Neural cell (in vitro differentiated cells): ENCODE measurements around the gene ALS2CL. TPM values are rescaled to one million over a fixed set of nuclear protein-coding genes. Genes with fewer than 3 reads are reported as not detected.

Experiments
- H2AFZ ChIP-seq: fragments of 200-600, 300-800 bp; sonication (generic), shearing (Covaris generic); 2 replicates; pipeline ENCODE4 v1.6.0; 2014; ENCODE audit warnings: low read depth, mild to moderate bottlenecking, antibody characterized with exemption, low read length, moderate library complexity
- H3F3A ChIP-seq: fragments of 200-600 bp; shearing (Covaris generic); 2 replicates; pipeline ENCODE4 v1.6.1; 2016; ENCODE audit warnings: mild to moderate bottlenecking, moderate library complexity, mixed read lengths, antibody characterized with exemption, low read length; ENCODE audit not compliant: insufficient read depth, poor library complexity, severe bottlenecking
- H3K27ac ChIP-seq: fragments of 200-600, 300-800 bp; sonication (generic), shearing (Covaris generic); 2 replicates; pipeline ENCODE4 v1.5.1; 2014; ENCODE audit warnings: mild to moderate bottlenecking, low read length, moderate library complexity
- H3K27me3 ChIP-seq: fragments of 300-800, 200-600 bp; sonication (generic), shearing (Covaris generic); 2 replicates; pipeline ENCODE4 v1.6.0; 2014; ENCODE audit warnings: mild to moderate bottlenecking, low read depth, low read length, moderate library complexity; ENCODE audit not compliant: insufficient read depth
- H3K36me3 ChIP-seq: fragments of 300-800, 200-600 bp; sonication (generic), shearing (Covaris generic); 2 replicates; pipeline ENCODE4 v1.5.1; 2014; ENCODE audit warnings: mild to moderate bottlenecking, antibody characterized with exemption, low read length, moderate library complexity; ENCODE audit not compliant: insufficient read depth
- H3K4me2 ChIP-seq: fragments of 300-800, 200-600 bp; sonication (generic), shearing (Covaris generic); 2 replicates; pipeline ENCODE4 v1.6.0; 2014; ENCODE audit warnings: mild to moderate bottlenecking, low read length
- H3K4me3 ChIP-seq: fragments of 300-800, 200-600 bp; sonication (generic), shearing (Covaris generic); 2 replicates; pipeline ENCODE4 v1.5.1; 2014; ENCODE audit warnings: mild to moderate bottlenecking, low read length, moderate library complexity
- H3K79me2 ChIP-seq: fragments of 200-600 bp; shearing (Covaris generic); replicated peaks from 2 replicates; pipeline ENCODE4 v1.6.0; 2014; ENCODE audit warnings: mild to moderate bottlenecking, low read length, moderate library complexity; ENCODE audit not compliant: insufficient read depth
- H3K9ac ChIP-seq: fragments of 300-800, 200-600 bp; sonication (generic), shearing (Covaris generic); 2 replicates; pipeline ENCODE4 v1.6.1; 2016; ENCODE audit warnings: mild to moderate bottlenecking, low read length, mixed read lengths
- H3K9me2 ChIP-seq: fragments of 200-600 bp; shearing (Covaris generic); 2 replicates; pipeline ENCODE4 v1.6.1; 2016; ENCODE audit warnings: mild to moderate bottlenecking, low read length, mixed read lengths; ENCODE audit not compliant: insufficient read depth
- H3K9me3 ChIP-seq: fragments of 200-600, 300-800 bp; sonication (generic), shearing (Covaris generic); 2 replicates; pipeline ENCODE4 v1.6.1; 2016; ENCODE audit warnings: mild to moderate bottlenecking, mixed run types, low read length, moderate library complexity, mixed read lengths
- H4K20me1 ChIP-seq: fragments of 200-600 bp; shearing (Covaris generic); 2 replicates; pipeline ENCODE4 v1.6.1; 2016; ENCODE audit warnings: mild to moderate bottlenecking, mixed run types; ENCODE audit not compliant: insufficient read depth
- CTCF ChIP-seq: fragments of 450-650 bp; IDR thresholded peaks from 2 replicates; pipeline ENCODE4 v1.5.1; 2014; ENCODE audit warnings: antibody characterized with exemption, mild to moderate bottlenecking, moderate library complexity; ENCODE audit not compliant: poor library complexity, severe bottlenecking
- EP300 ChIP-seq: fragments of 450-650 bp; conservative IDR thresholded peaks from 2 replicates; pipeline ENCODE4 v1.6.1; 2014; ENCODE audit warnings: antibody characterized with exemption, mild to moderate bottlenecking, moderate library complexity; ENCODE audit not compliant: poor library complexity, severe bottlenecking
- EZH2 ChIP-seq: fragments of 200-600, 300-800 bp; shearing (Covaris generic), sonication (generic); IDR thresholded peaks from 2 replicates; pipeline ENCODE4 v1.6.1; 2014; ENCODE audit warnings: antibody characterized with exemption, low read length, borderline replicate concordance, mild to moderate bottlenecking; ENCODE audit not compliant: insufficient read depth, poor library complexity, severe bottlenecking
- MXI1 ChIP-seq: fragments of 450-650 bp; conservative IDR thresholded peaks from 2 replicates; pipeline ENCODE4 v1.6.1; 2014; ENCODE audit warnings: antibody characterized with exemption, mild to moderate bottlenecking; ENCODE audit not compliant: poor library complexity, severe bottlenecking
- POLR2AphosphoS5 ChIP-seq: IDR thresholded peaks from 2 replicates; pipeline ENCODE4 v1.6.1; 2012
- RAD21 ChIP-seq: fragments of 450-650 bp; conservative IDR thresholded peaks from 2 replicates; pipeline ENCODE4 v1.6.1; 2014; ENCODE audit warnings: antibody characterized with exemption, mild to moderate bottlenecking, moderate library complexity
- REST ChIP-seq: IDR thresholded peaks from 2 replicates; pipeline ENCODE4 v1.6.1; 2012; ENCODE audit warnings: borderline replicate concordance
- SMC3 ChIP-seq: fragments of 450-650 bp; conservative IDR thresholded peaks from 2 replicates; pipeline ENCODE4 v1.6.1; 2014; ENCODE audit warnings: antibody characterized with exemption, mild to moderate bottlenecking, moderate library complexity; ENCODE audit not compliant: poor library complexity
- TAF1 ChIP-seq: IDR thresholded peaks from 2 replicates; pipeline ENCODE4 v1.6.1; 2012; ENCODE audit warnings: low read depth
- polyA plus RNA-seq: library from polyadenylated mRNA; depleted of rRNA; stranded (reverse); fragments of >200 nt; gene quantifications from 2 replicates; pipeline ENCODE4 v1.2.3, GENCODE V29; 2014

Gene ALS2CL
- polyA plus RNA-seq, 1 donor from 2014 or later, result 0.11 TPM

GRCh38 chr3:46662771-46663551, 30.5 kb downstream of the ALS2CL start:
- H3K36me3 ChIP-seq, result no peaks in the 10 kb centered on the region
- H3K9me2 ChIP-seq, result no peaks in the 10 kb centered on the region
- no peak overlapping the region for H3K4me2 ChIP-seq
- no peaks in the 10 kb centered on the region for H3K9me3 ChIP-seq
- no peak overlapping the region for H3K27ac ChIP-seq
- H3K79me2 ChIP-seq, result no peaks in the 10 kb centered on the region
- H3K27me3 ChIP-seq, result no peaks in the 10 kb centered on the region
- TF ChIP-seq MXI1 (no peak), TAF1 (no peak), REST (no peak), POLR2AphosphoS5 (no peak), RAD21 (no peak), CTCF (no peak), EP300 (no peak), SMC3 (no peak), EZH2 (no peak)
- H2AFZ ChIP-seq, result no peak overlapping the region
- no peak overlapping the region for H3K4me3 ChIP-seq
- H3K9ac ChIP-seq, result no peak overlapping the region
- no peaks in the 10 kb centered on the region for H3F3A ChIP-seq
- H4K20me1 ChIP-seq, result no peaks in the 10 kb centered on the region

- no peaks in the 10 kb centered on the region for H3K36me3 ChIP-seq
- H3K27me3 ChIP-seq, result no peaks in the 10 kb centered on the region
- no peaks in the 10 kb centered on the region for H4K20me1 ChIP-seq
- no peak overlapping the region for H3K27ac ChIP-seq
- no peak overlapping the region for H2AFZ ChIP-seq
- H3K9ac ChIP-seq, result no peak overlapping the region
- no peak for TF ChIP-seq TAF1
- no peak for TF ChIP-seq MXI1
- no peak for TF ChIP-seq EZH2
- TF ChIP-seq SMC3, result no peak
- TF ChIP-seq EP300, result no peak
- no peak for TF ChIP-seq CTCF
- no peak for TF ChIP-seq POLR2AphosphoS5
- no peaks in the 10 kb centered on the region for H3K79me2 ChIP-seq
- no peak overlapping the region for H3K4me2 ChIP-seq
- no peaks in the 10 kb centered on the region for H3F3A ChIP-seq
- no peaks in the 10 kb centered on the region for H3K9me3 ChIP-seq
- no peak overlapping the region for H3K4me3 ChIP-seq
- H3K9me2 ChIP-seq, result no peaks in the 10 kb centered on the region
Observed at GRCh38 chr3:46661776-46662766, 31.4 kb downstream of the ALS2CL start.
